ENCODE results near the gene IFNLR1.

DNA sequence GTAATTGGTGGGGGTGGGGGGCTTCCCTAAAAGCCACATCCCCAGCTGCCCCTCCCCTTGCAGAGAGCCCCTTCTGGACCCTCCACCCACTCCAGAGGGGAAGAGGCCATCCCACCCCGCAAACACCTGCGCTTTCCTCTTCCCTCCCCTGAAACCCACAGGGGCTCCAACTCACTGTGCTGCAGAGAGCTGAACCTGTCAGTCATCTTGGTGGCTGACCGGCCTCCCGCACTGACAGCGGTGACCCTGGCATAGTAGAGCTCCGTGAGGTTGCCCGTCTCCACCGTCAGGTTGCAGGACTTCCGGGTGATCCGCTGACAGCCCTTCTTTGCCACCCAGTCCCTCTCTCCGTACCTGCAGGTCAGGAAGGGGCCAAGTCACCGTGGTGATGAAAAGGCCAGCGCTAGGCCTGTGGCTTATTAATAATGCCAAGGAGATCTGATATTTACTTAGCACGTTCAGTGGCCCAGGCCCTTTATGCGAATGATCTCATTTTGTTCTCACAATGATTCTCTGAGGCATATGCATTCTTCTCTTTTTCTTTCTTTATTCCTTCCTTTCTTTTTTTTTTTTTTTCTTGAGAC is 50.0 kb downstream of the IFNLR1 start:
- TF ChIP-seq GATA2 (IDR thresholded peaks at IDR 0.05; ENCODE audit: low read depth, low read length) (no peak), GATA3 (IDR thresholded peaks at IDR 0.05; ENCODE audit: low read depth, low read length) (no peak)

Data from SH-SY5Y (cell line).